ENCODE results near the gene TPRN.

The TPRN gene

DNA sequence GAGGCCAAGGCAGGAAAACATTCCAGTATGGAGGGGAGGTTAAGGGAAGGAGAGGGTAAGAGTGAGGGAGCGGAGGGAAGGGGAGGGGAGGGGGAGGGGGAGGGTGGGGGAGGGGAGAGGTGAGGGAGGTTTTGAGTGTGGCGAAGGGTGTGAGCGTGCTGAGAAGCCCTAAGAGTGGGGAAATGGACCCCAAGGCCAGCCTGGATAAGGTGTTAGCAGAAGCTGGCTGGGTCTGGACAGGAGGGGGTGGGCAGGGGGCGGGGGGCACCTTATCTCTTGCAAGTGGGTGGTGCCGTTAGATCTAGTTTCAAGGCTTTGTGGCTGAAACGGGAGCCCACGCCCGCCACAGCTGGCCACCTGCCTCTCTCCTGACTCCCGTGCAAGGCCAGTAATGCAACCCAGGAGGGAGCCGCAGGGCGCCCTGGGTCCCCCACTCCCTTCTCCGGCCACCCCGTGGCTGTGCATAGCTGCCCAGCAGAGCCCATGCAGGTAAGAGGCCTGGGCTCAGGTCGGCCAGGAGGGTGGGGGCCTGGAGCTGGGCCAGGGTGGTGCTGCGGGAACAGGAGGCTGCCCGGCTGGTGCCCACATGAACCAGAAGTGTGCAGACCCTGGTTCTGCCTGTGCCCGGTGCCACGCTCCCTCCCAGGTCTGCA, 27.4 kb upstream of the TPRN start:
- intact Hi-C loops (cut with DNase I) = loop anchor here (5.0 kb wide), 2 partner anchors 41 to 111 kb away; partner anchors contain the start of genes ANAPC2 and SSNA1
- no peak for DNase-seq

DNA sequence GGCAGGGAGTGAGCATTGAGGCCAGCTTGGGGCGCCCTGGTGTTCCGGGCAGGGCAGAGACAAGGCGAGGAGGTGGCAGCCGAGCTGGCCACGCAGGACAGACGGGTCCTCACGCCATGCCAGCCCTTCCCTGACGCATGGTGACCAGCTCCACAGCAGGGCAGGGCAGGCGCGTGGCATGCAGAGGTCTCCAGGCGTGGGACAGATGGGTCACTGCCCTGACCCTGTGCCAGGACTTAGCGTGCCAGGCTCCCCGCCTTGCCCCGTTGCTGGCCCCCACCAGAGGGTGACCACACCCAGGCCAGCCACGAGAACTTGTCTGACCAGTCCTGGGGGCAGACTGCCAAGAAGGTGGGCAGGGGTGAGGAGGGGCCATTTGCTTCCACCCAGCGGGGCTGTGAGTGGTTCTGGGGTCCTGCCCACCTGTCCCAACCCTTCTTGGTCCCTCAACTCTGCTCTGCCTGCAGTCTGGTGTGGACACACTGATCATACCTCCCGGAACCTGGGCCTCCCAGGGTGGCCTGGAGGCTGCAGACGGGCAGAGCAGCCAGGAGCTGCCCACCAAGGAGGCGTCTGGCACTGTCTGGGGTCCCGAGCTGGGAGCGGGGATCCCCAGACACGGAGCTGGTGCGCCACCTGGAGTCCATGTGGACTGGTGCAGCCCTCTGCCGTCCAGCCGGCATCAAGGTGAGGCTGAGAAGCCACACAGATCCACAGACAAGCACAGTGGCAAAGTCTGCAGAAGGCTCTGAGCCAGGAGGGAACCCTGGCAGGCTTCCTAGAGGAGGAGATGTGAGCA, 26.7 kb upstream of the TPRN start, which contains the start of gene RNF224:
RNF224 (plus strand) TSS at position 449 of the 799 bp plus-strand sequence. CDS start 834 bp downstream, outside the sequence.
- intact Hi-C loops (cut with DNase I) = loop anchor here (5.0 kb wide), 2 partner anchors 40 to 110 kb away; partner anchors contain the start of genes ANAPC2 and SSNA1
- peak; percentile 60 to 91 (median 80) for DNase-seq

DNA sequence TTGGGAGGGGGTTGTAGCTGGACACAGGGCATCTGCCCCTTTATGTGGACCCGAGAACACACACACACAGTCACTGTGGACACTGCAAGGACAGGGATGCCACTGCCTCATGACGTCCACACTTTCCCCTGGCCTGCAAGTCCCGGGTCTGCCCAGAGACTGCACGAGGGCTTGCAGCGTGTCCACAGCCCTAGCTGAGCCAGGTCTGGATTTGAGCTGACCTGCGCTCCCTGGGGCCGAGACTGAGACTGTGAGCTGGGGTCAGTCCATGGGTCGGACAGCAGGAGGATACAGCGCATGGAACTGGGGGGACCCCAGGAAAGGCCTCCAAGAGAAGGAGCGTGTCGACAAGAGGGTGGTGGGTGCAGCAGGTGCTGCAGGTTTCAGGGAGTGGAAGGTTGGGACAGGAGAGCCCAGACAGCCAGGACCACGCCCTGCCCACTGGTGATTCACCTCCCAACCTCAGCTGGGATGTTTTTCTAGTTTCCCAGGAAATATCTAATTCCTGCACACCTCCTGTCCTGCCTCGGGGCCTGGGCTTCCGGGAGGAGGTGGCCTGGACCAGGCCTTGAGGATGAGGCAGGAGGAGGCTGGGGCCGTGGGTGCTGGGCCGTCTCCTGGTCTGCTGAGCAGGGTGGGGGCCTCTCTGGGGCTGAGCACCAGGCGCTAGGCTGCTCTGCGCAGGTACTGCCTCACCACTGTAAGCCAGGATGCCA, 26.0 kb upstream of the TPRN start:
- intact Hi-C loops (cut with DNase I) = loop anchor here (5.0 kb wide), 2 partner anchors 39 to 109 kb away; partner anchors contain the start of genes ANAPC2 and SSNA1
- DNase-seq = no peak

DNA sequence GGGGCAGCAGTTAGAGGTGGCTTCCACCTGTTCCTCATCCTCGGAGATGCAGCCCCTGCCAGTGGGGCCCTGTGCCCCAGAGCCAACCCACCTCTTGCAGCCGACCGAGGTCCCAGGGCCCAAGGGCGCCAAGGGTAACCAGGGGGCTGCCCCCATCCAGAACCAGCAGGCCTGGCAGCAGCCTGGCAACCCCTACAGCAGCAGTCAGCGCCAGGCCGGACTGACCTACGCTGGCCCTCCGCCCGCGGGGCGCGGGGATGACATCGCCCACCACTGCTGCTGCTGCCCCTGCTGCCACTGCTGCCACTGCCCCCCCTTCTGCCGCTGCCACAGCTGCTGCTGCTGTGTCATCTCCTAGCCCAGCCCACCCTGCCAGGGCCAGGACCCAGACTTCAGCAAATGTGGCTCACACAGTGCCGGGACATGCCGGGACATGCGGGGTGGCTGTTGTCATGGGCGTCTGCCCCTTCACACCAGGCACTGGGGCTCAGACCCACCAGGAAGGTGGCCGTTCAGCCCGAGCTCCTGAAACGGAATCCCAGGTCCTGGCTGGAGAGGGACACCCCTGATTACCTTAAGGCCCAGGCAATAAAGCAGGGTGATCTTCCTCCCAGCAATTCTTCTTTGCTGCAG, 25.3 kb upstream of the TPRN start:
- DNase-seq = no peak
- intact Hi-C loops (cut with DNase I) = loop anchor here (5.0 kb wide), 2 partner anchors 39 to 109 kb away; partner anchors contain the start of genes ANAPC2 and SSNA1

DNA sequence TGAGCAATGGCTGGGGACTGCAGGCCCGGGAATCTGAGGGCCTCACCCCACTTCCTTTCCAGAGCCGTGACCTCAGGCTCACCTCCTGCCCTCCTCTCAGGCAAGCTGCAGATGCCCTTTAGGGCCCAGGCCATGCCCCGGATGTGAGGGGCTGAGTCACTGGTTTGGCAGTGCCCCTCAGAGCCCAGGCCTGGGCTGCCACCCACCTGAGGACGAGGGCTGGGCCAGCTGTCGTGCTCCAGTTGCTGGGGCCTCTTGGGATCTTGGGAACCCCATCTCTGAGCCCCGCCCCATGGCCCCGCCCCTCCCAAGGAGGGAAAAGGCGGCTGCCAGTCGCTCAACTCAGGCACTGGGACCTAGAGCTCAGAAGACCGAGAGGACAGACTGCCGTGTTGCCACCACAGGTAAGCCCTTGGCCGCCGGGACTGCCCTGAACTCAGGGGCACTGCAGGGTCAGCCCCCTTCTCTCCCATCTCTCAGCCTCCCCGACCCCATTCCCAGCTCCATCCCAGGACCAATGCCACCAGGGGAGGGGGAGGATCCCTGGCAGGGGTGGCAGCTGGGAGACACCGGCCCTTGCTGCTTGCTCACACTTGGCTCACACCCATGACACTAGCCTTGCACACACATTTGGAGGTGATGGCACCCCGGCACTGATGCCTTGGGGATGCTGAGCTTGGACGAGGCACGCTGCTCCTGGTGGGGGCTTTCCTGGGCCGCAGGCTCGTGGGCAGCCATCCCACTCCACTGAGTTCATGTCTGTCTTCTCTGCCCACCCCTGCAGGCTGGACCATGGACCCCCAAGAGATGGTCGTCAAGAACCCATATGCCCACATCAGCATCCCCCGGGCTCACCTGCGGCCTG, 24.5 kb upstream of the TPRN start, which contains the start of gene CYSRT1:
CYSRT1 (plus strand) TSS at position 345 of the 865 bp plus-strand sequence; CDS start at position 793, 448 bp downstream.
- intact Hi-C loops (cut with DNase I) = loop anchor here (5.0 kb wide), 2 partner anchors 38 to 108 kb away; partner anchors contain the start of genes ANAPC2 and SSNA1
- no peak for DNase-seq

DNA sequence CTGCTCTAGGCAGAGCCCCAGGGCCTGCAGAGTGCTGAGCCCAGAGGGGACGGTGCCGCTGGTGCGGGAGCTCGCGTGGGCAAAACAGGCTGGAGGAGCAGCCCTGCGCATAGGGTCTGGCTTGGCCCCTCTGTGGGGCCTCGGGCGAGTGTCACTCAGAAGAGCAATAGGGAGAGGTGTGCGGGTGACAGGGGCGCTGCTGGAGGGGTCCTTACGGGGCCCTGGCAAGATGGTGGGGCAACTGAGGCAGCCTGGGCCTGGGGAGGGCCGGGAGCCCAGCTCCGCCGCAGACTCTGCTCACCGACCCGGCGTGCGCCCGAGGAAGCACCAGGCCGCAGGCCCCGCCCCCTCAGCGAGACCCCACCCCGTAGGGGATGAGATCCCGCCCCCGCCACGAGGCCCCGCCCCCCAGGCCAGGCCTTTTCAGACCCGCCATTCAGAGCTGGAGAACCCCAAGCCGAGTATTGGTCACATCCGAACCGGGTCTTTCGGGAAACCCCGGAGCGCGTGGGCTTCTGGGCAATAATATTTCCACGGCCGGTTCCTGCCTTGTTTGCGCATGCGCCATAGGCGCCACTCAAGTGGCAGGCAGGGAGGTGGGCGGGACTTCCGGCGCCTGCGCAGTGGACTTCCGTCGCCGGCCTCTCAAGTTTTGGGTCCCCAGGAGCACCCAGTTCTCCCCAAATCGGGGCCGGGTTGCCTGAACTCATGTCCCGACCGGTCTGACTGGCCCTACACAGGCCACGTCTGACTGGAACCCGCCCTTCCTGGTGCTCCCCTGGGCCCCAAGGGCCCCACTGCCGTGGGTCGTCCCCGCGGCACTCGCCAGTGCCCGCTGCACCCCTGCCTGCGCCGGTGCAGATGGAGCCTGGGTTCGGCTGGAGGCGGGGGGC, 22.8 kb upstream of the TPRN start:
- peak; percentile 93 to 98 (median 97) for DNase-seq
- intact Hi-C loops (cut with DNase I) = no loop called here

DNA sequence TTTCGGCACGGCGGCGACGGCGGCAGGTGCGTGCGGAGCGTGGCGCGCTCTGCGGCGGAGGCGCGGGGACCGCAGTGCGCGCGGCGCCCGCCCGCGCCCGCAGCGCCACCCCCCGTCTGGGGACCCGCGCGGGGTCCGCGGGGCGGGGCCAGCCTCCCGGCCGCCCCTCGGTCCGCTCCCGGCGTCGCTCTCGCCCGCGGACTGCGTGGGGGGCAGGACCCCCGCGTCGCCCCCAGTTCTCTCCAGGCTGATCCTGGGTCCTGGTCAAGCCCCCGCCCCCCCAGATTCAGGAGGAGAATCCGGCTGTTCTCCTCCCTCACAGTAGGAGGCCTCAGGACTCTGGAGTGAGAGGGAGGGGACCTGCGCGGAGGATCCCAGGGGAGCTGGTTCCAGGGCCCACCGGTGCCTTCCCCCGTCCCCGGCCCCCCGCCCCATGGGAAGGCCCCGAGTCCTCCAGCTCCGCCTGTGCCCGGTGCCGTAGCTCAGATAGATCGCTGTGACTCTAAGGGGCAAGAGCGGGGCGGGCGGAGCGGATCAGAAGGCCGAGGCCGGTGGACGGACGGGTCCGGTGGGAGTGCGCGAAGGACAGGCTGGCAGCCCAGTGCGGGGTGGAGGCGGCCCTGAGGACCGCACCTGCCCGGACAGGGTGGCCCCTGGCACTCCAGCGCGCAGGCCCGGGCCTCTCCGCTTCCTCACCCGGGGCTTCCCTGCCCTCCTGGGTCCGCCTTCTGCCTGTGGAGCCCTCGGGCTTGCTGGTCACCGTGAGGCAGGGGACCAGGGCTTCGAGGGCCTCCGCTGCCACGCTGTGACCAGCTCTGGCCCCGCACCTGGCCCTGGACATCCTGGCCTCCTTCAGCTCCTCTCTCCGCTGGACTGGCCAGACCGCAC, 21.9 kb upstream of the TPRN start, which contains the start of gene RNF208:
RNF208 (minus strand) TSS at position 51 of the 888 bp plus-strand sequence. CDS start 1,028 bp downstream, outside the sequence.
- intact Hi-C loops (cut with DNase I) = no loop called here
- peak in 16 of 42 donors; percentile 22 to 63 (median 42) for DNase-seq

DNA sequence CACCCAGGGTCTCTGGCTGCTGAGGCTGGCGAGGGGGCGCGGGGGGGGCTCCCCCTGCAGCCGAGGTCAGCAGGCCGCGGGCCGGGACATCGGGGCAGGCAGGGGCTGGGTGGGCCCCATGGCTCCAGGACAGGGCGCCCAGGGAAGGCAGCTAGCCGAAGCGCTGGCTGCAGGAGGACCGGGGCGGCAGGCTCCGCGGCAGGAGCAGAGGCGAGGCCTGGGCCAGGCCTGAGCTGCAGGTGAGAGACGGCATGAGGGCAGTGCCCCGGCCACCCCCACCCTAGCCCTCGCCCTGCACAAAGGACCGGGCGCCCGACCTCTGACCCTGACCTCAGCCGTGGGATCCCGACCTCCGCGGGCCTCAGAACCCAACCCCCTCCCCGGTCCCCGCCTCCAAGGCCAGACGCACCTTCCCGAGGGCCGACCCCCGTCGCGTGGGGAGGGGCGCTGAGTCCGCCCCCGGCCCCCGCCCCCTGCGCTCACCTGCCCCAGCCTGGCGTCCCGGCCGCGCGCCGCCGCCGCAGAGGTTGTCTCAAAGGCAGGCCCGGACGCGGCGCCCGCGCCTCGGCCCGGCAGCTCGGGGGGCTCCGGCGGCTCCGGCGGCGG, 21.1 kb upstream of the TPRN start:
- peak in 1 of 42 donors; percentile 20 for DNase-seq
- intact Hi-C loops (cut with DNase I) = no loop called here

DNA sequence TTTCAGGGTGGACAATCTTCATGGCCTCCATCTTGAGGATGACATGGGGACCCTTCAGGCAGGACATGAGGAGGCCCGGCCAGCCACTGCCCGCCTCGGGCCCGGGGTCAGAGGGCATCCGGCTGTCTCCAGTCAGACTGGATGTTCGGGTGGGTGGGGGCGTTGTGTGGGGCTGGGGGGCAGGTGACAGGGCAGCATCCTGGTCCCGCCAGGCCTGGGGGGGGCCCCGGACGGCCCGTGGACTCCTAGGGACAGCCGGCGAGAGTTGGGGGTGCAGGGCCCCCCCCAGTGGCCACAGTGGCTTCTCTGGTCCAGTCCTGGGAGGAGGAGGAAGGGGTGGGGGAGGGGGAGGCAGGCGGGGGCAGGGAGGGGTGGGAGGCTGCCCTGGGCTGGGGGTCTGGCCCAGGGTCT, 20.6 kb upstream of the TPRN start:
- intact Hi-C loops (cut with DNase I) = no loop called here
- DNase-seq = no peak

DNA sequence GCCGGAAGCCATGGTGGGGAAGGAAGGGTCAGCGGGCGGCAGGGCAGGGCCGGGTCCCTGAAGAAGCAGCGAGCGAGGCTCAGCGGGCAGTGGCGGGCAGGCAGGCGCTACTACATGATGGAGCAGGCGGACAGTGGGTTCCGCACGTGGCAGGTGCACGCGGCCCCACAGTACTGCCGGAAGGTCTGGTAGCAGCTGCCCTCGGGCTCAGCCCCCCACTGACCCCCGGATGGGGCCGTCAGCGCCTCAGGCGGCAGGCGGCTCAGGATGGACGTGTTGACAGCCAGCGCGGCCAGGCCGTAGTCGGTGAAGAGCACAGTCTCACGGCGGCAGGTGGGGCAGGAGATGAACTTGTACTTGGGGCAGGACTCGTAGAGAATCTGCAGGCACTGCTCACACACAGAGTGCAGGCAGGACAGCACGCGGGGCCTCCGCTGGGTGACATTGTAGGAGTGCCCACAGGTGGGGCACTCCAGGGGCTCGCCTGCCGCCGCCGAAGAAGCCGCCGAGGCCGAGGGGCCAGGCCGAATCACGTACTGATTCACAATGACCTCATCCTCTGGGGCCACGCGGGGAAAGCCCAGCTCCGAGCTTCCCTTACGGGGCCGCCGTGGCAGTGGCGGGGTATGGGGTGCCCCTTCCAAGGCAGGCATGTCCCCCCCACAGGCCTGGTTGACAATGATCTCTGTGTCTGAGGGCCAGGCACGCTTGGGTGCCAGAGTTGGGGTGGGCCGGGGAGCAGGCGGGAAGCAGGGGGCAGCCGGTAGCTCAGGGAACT, 20.0 kb upstream of the TPRN start:
- intact Hi-C loops (cut with DNase I) = no loop called here
- DNase-seq = peak in 1 of 42 donors; percentile 18

DNA sequence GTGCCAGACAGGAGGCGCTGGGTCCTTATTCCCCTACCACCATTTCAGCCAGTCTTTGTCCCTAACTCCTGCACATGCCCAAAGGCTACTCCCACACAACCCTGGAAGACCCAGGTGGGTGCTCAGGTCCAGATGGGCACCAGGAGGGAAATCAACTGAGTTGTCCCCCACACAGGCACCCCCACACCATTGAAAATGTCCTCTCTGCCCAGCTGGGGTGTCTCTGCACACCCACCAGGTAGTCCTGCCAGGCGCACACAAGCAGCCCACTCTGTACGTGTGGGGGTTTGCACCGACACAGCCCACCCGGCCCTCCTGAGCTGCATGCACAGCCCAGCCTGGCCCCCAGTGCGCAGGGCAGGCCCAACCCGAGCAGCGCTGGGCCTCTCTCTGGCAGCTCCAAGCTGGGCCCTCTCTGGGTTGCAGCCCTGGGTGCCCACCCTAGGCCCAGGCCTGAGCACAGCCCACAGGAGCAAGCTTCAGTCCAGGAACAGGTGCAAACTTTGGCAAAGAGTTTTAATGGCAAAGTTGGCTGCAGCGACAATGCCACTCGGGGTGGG, 19.3 kb upstream of the TPRN start:
- DNase-seq = no peak
- intact Hi-C loops (cut with DNase I) = no loop called here

DNA sequence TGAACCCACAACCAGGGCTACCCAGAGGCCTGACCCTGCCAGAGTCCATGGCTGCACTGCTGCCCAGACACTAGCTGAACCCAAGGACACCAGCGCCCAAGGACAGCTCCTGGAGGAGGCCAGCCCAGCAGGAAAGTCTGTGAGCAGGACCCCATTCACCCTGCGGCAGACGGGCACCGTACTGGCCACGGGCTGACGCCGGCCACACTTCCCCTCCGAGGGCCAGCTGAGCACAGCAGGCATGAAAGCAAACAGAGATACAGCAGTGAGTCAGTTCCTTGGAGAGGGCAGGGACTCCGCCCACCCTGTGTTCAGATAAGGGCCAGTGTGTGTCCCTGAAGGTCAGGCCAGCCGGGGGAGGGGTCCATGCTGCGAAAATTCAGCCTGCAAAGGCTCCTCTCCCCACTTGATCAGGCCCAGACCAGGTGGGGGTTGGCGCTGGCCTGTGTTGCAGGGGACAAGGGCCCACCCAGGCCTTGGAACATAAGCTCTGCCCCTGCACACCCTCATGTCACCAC, 18.3 kb upstream of the TPRN start:
- no peak for DNase-seq

DNA sequence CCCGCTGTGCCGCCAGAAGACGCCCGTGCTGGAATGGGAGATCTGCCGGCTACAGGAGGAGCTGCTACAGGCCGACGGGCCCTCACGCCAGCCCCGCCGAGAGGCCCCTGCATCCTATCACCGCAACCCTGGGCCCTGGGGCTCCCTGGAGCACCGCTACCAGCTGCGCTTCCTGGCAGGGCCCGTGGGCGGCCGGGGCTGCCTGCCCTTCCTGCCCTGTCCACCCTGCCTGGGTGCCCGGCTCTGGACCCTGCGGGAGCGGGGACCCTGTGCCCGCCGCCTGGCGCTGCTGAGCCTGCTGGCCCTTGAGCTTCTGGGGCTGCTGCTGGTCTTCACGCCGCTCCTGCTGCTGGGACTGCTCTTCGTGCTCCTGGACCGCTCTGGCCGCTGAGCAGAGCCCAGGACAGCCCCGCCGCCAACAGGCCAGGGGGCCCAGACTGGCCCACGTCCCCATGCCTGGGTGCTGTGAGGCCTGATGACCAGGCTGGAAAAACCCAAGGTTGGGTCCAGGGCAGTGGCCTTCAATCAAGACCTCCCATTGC, 17.7 kb upstream of the TPRN start:
- no peak for DNase-seq
- intact Hi-C loops (cut with DNase I) = no loop called here

More for the DNA sequence above, 18.3 kb upstream of the TPRN start:
- intact Hi-C loops (cut with DNase I) = no loop called here

All from head of caudate nucleus (tissue), 42 donors.